Activated gamma-delta T cell treated with Interleukin-2 at 50 U/mL for 16 hours (primary cell): Measurements from ENCODE around the gene ASH1L.
"Not testable (repeated sequence)": the region's sequence is repeated elsewhere in the genome, so short reads cannot be mapped to it uniquely, and the experiment has no call there.

Experiments used
- DNase-seq: peaks from one replicate; pipeline ENCODE4 v3.0.0-alpha.2; 2020

ASH1L gene

GRCh38 chr1:155300553-155301329 lies 261.9 kb downstream of the ASH1L start:
- DNase-seq: no peak

- DNase-seq: no peak
Observed at GRCh38 chr1:155300024-155300423, 262.6 kb downstream of the ASH1L start.

GRCh38 chr1:155297384-155297783 lies 265.2 kb downstream of the ASH1L start:
- DNase-seq: no peak

- no peak for DNase-seq
Observed at GRCh38 chr1:155296661-155297060, 265.9 kb downstream of the ASH1L start.

- DNase-seq: no peak
Observed at GRCh38 chr1:155295942-155296267, 266.7 kb downstream of the ASH1L start.

DNA sequence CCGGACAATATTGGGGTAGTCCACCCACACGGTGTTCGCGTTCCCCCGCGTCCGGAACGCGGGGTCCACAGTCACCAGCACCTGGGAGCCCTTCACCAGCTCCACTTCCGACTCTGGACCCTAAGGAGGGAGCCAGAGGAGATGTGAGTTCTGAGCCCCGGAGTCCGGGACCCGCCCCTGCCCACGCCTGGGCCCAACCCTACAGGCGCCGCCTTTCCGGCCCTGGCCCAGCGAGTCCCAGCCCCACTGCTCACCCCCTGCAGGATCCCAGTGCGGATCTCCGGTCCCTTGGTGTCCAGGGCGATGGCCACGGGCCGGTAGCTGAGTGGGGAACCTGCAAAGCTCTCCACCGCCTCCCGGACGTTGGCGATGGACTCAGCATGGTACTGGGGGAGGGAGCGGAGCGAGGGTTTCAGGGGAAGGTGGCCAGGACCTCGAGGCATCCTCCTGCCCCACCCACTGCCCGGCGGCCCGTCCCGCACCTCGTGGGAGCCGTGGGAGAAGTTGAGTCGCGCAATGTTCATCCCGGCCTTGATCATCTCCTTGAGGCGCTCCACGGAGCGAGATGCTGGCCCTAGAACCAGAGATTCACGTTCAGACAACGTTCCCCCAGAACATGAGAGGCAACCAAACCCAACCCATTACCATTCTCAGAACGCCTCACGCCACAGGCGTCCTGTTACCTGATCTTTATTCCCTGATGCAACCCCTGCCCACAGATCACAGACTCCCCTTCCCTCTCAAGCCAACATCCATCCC lies 267.2 kb downstream of the ASH1L start:
- DNase-seq: no peak

GRCh38 chr1:155294520-155295182 lies 268.0 kb downstream of the ASH1L start:
- DNase-seq: no peak

DNA sequence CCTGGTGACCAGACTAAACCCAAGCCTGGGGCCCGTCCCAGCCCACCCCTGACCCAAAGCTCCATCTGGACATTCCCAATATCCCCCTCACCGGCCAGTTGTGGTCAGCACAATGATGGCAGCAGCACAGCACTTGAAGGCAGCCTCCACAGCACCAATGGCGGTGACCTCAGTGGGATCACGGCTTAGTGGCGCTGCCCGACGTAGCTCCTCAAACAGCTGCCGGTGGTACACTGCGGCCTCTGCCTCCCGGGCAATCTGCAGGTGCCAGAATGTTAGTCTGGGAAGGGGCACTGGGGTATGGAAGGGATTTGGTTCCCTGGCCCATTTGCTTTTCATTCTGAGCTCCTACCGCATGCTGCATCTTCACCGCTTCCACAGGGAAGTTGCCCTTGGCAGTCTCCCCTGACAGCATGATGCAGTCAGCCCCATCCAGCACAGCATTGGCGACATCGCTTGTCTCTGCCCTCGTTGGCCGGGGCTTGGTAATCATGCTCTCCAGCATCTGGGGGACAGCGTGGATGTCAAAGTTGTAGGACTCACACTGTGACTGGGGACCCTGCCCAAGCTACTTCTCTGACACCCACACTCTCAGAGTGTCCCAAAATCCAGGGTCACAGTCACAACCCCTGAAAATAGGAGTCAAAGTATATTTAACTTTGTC lies 269.4 kb downstream of the ASH1L start:
- no peak for DNase-seq

GRCh38 chr1:155291006-155291405 lies 271.6 kb downstream of the ASH1L start:
- not testable (repeated sequence) for DNase-seq

DNA sequence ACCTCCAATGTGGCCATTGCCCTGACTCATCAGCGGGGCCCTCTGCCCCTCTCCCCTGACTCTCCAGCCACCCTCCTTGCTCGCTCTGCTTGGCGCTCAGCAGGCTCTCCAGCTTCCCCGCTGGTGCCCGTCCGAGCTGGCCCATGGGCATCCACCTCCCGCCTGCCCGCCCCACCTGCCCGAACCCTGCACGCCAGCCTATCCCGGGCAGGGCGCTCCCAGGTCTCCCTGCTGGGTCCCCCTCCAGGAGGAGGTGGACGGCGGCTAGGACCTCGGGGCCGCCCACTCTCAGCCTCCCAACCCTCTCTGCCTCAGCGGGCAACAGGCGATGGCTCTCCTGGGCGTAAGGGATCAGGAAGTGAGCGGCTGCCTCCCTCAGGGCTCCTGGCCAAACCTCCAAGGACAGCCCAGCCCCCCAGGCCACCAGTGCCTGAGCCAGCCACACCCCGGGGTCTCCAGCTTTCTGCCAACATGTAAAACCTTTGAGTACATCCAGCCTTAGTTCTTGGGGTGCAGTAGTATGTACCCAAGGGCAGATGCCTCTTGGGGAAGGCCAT lies 274.5 kb downstream of the ASH1L start:
- DNase-seq: no peak

DNA sequence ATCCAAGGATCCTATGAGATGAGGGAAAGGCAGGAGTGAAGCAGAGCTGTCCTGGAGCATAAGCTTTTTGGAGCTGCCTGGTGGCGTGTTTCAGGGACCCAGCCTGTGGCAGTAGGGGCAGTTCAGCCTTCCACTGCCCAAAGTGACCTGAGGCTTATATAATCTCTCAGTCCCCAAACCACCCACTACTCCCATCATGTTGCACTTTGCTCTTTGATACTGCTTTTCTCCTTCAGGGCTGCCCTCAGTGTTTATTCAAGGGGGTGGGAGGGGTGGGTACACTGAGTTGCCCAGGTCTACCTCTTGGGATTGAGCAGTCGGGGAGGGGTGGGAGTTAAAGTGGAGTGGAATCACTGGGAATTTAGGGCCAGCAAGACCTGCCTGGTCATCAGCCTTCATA lies 276.1 kb downstream of the ASH1L start:
- DNase-seq: no peak

DNA sequence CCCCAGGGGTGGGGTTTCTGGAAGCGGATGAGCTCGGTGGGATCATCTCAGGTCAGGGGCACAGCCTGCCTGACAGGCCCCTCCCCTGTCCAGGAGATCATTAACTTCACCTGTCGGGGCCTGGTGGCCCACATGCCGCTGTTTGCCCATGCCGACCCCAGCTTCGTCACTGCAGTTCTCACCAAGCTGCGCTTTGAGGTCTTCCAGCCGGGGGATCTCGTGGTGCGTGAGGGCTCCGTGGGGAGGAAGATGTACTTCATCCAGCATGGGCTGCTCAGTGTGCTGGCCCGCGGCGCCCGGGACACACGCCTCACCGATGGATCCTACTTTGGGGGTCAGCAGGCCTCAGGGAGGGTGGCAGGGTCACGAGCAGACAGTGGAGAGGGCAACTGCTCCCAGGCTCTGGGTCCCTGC lies 277.0 kb downstream of the ASH1L start:
- no peak for DNase-seq
